HEK293 (cell line): ENCODE data around the gene NDUFAF5.

Experiments
- CTCF ChIA-PET: fragments of 350-600 bp; formaldehyde crosslinking; extraction: SDS; loops from one replicate; lab custom pipeline; 2021; ENCODE audit warnings: antibody characterized with exemption; lab: Yijun Ruan, JAX
- POLR2A ChIA-PET: fragments of 300-600 bp; formaldehyde crosslinking; extraction: SDS; loops from one replicate; lab custom pipeline; 2020; ENCODE audit warnings: antibody characterized with exemption, inconsistent platforms; lab: Yijun Ruan, JAX
- H3K27ac ChIP-seq: fragments of 200-500 bp; sonication (Bioruptor generic); 2 replicates; pipeline ENCODE4 v1.5.1; 2014; ENCODE audit warnings: low read depth, low read length, control low read depth, inconsistent platforms; ENCODE audit errors: extremely low read depth
- H3K36me3 ChIP-seq, 2 experiments: fragments of 200-500 bp in 1 of 2; sonication (Bioruptor generic) in 1 of 2; 1 replicate in 1 of 2; 2 replicates in 1 of 2; pipeline ENCODE4 v1.5.1; 2014 to 2017; ENCODE audit warnings: inconsistent platforms in 2 of 2, low read length in 2 of 2; ENCODE audit not compliant: control insufficient read depth in 2 of 2, insufficient read depth in 1 of 2
- H3K4me1 ChIP-seq: fragments of 200-500 bp; sonication (Bioruptor generic); 2 replicates; pipeline ENCODE4 v1.5.1; 2014; ENCODE audit warnings: mild to moderate bottlenecking, low read length, inconsistent platforms; ENCODE audit not compliant: control insufficient read depth, insufficient read depth
- H3K4me3 ChIP-seq: 2 replicates; pipeline ENCODE4 v1.5.1; 2011; ENCODE audit warnings: low read depth, mild to moderate bottlenecking, control low read depth, low read length, moderate library complexity
- H3K9me3 ChIP-seq: fragments of 200-500 bp; sonication (Bioruptor generic); 2 replicates; pipeline ENCODE4 v1.5.1; 2014; ENCODE audit warnings: low read depth, low read length, inconsistent platforms; ENCODE audit not compliant: control insufficient read depth, insufficient read depth
- BCL11A ChIP-seq: fragments of 450-650 bp; formaldehyde crosslinking; IDR thresholded peaks from 2 replicates; pipeline ENCODE4 v1.5.1; 2016; ENCODE audit warnings: low read depth, missing biosample characterization, missing genetic modification characterization
- GLIS2 ChIP-seq: fragments of 450-650 bp; formaldehyde crosslinking; IDR thresholded peaks from 2 replicates; pipeline ENCODE4 v1.5.1; 2016; ENCODE audit warnings: missing biosample characterization, missing genetic modification characterization
- HOXA7 ChIP-seq: sonication (generic); formaldehyde crosslinking; IDR thresholded peaks from 2 replicates; pipeline ENCODE4 v1.8.1; 2022; ENCODE audit warnings: missing genetic modification reagents, borderline replicate concordance
- MZF1 ChIP-seq: fragments of 450-650 bp; formaldehyde crosslinking; IDR thresholded peaks from 2 replicates; pipeline ENCODE4 v1.5.1; 2017; ENCODE audit warnings: missing biosample characterization, missing genetic modification characterization, borderline replicate concordance
- OVOL3 ChIP-seq: fragments of 450-650 bp; formaldehyde crosslinking; IDR thresholded peaks from 2 replicates; pipeline ENCODE4 v1.5.1; 2016; ENCODE audit warnings: missing biosample characterization, missing genetic modification characterization
- PRDM2 ChIP-seq: fragments of 450-650 bp; formaldehyde crosslinking; IDR thresholded peaks from 2 replicates; pipeline ENCODE4 v1.5.1; 2016; ENCODE audit warnings: missing biosample characterization, missing genetic modification characterization, borderline replicate concordance
- SETDB1 ChIP-seq: IDR thresholded peaks from one replicate; pipeline ENCODE4 v1.6.1; 2017; ENCODE audit warnings: mild to moderate bottlenecking, low read length, moderate library complexity, mixed read lengths; ENCODE audit not compliant: insufficient read length
- ZNF140 ChIP-seq: fragments of 450-650 bp; formaldehyde crosslinking; IDR thresholded peaks from 2 replicates; pipeline ENCODE4 v1.5.1; 2016; ENCODE audit warnings: missing biosample characterization, missing genetic modification characterization
- ZNF146 ChIP-seq: fragments of 450-650 bp; formaldehyde crosslinking; IDR thresholded peaks from 2 replicates; pipeline ENCODE4 v1.5.1; 2016; ENCODE audit warnings: missing biosample characterization, missing genetic modification characterization
- ZNF184 ChIP-seq: fragments of 450-650 bp; IDR thresholded peaks from 2 replicates; pipeline ENCODE4 v1.5.1; 2018; ENCODE audit warnings: missing biosample characterization, mild to moderate bottlenecking, missing genetic modification characterization
- ZNF202 ChIP-seq: fragments of 450-650 bp; formaldehyde crosslinking; IDR thresholded peaks from 2 replicates; pipeline ENCODE4 v1.5.1; 2016; ENCODE audit warnings: missing biosample characterization, missing genetic modification characterization, borderline replicate concordance
- ZNF302 ChIP-seq: fragments of 450-650 bp; formaldehyde crosslinking; IDR thresholded peaks from 2 replicates; pipeline ENCODE4 v1.5.1; 2016; ENCODE audit warnings: missing biosample characterization, missing genetic modification characterization, low read depth
- ZNF335 ChIP-seq: fragments of 450-650 bp; formaldehyde crosslinking; conservative IDR thresholded peaks from 2 replicates; pipeline ENCODE4 v1.5.1; 2016; ENCODE audit warnings: missing biosample characterization, missing genetic modification characterization
- ZNF37A ChIP-seq: fragments of 450-650 bp; IDR thresholded peaks from 2 replicates; pipeline ENCODE4 v1.5.1; 2018; ENCODE audit warnings: missing biosample characterization, missing genetic modification characterization
- ZNF416 ChIP-seq: fragments of 450-650 bp; formaldehyde crosslinking; IDR thresholded peaks from 2 replicates; pipeline ENCODE4 v1.5.1; 2016; ENCODE audit warnings: missing biosample characterization, missing genetic modification characterization
- ZNF501 ChIP-seq: fragments of 450-650 bp; formaldehyde crosslinking; IDR thresholded peaks from 2 replicates; pipeline ENCODE4 v1.5.1; 2016; ENCODE audit warnings: missing biosample characterization, missing genetic modification characterization
- ZNF549 ChIP-seq: fragments of 450-650 bp; IDR thresholded peaks from 2 replicates; pipeline ENCODE4 v1.5.1; 2018; ENCODE audit warnings: missing biosample characterization, missing genetic modification characterization, mild to moderate bottlenecking, inconsistent platforms, moderate library complexity
- ZNF580 ChIP-seq: fragments of 450-650 bp; formaldehyde crosslinking; IDR thresholded peaks from 2 replicates; pipeline ENCODE4 v1.5.1; 2016; ENCODE audit warnings: missing biosample characterization, missing genetic modification characterization
- ZNF585B ChIP-seq: fragments of 450-650 bp; formaldehyde crosslinking; IDR thresholded peaks from 2 replicates; pipeline ENCODE4 v1.5.1; 2016; ENCODE audit warnings: missing biosample characterization, missing genetic modification characterization
- ZNF701 ChIP-seq: fragments of 450-650 bp; formaldehyde crosslinking; IDR thresholded peaks from 2 replicates; pipeline ENCODE4 v1.5.1; 2016; ENCODE audit warnings: missing biosample characterization, missing genetic modification characterization
- ZNF76 ChIP-seq: fragments of 450-650 bp; formaldehyde crosslinking; IDR thresholded peaks from 2 replicates; pipeline ENCODE4; 2016; ENCODE audit warnings: low read depth, missing biosample characterization, missing genetic modification characterization, borderline replicate concordance
- ZNF792 ChIP-seq: fragments of 450-650 bp; formaldehyde crosslinking; IDR thresholded peaks from 2 replicates; pipeline ENCODE4 v1.5.1; 2016; ENCODE audit warnings: missing biosample characterization, missing genetic modification characterization
- ZSCAN30 ChIP-seq: fragments of 450-650 bp; IDR thresholded peaks from 2 replicates; pipeline ENCODE4 v1.5.1; 2018; ENCODE audit warnings: missing biosample characterization, mild to moderate bottlenecking, missing genetic modification characterization, moderate library complexity

The NDUFAF5 gene

GRCh38 chr20:13868331-13868730 is 83.5 kb downstream of the NDUFAF5 start (continued):
- TF ChIP-seq PRDM2 (tag by site-specific recombination): no peak
- no peak for TF ChIP-seq ZNF140 (tag by site-specific recombination)
- TF ChIP-seq ZNF549 (tag by site-specific recombination): no peak
- TF ChIP-seq ZNF302 (tag by site-specific recombination): no peak
- no peak for TF ChIP-seq ZNF202

- no peak overlapping the region for H3K4me3 ChIP-seq
- H3K27ac ChIP-seq: no peak overlapping the region
- H3K36me3 ChIP-seq: no peaks in the 10 kb centered on the region
- no peak for TF ChIP-seq ZNF184
- TF ChIP-seq MZF1 (tag by site-specific recombination): no peak
- TF ChIP-seq ZNF335 (tag by site-specific recombination): no peak
- no peak for TF ChIP-seq ZNF792 (tag by site-specific recombination)
- no peak for TF ChIP-seq GLIS2 (tag by site-specific recombination)
- TF ChIP-seq HOXA7: no peak
- no peak for TF ChIP-seq ZNF416 (tag by site-specific recombination)
- no peak for TF ChIP-seq SETDB1
- TF ChIP-seq ZNF76 (tag by site-specific recombination): no peak
- no peak for TF ChIP-seq ZNF585B
- TF ChIP-seq BCL11A: no peak
- TF ChIP-seq ZNF701: no peak
- no peak for TF ChIP-seq ZNF580 (tag by site-specific recombination)
- no peak for TF ChIP-seq ZNF146
- no peak for TF ChIP-seq ZNF37A (tag by site-specific recombination)
- TF ChIP-seq ZNF501 (tag by site-specific recombination): no peak
- no peak for TF ChIP-seq ZSCAN30
- no peak for TF ChIP-seq OVOL3 (tag by site-specific recombination)
- no peaks in the 10 kb centered on the region for H3K9me3 ChIP-seq
- no peaks in the 10 kb centered on the region for H3K4me1 ChIP-seq
- ChIA-PET CTCF (interaction anchor here (0.9 kb wide), 1 partner anchor 51 kb away, joined by 3 read pairs; no protein-coding TSS in a partner anchor), POLR2A (no interaction called here)
These were observed 85.4 kb downstream of the NDUFAF5 start for GRCh38 chr20:13870170-13870748.
